NCI-H345 (cell line): ENCODE data around the gene AP4B1.
"Not testable (repeated sequence)": the region's sequence is repeated elsewhere in the genome, so short reads cannot be mapped to it uniquely, and the experiment has no call there.

Experiments
- DNase-seq: peaks from one replicate; lab custom pipeline; 2025; lab: John Stamatoyannopoulos, UW

Gene AP4B1

DNA sequence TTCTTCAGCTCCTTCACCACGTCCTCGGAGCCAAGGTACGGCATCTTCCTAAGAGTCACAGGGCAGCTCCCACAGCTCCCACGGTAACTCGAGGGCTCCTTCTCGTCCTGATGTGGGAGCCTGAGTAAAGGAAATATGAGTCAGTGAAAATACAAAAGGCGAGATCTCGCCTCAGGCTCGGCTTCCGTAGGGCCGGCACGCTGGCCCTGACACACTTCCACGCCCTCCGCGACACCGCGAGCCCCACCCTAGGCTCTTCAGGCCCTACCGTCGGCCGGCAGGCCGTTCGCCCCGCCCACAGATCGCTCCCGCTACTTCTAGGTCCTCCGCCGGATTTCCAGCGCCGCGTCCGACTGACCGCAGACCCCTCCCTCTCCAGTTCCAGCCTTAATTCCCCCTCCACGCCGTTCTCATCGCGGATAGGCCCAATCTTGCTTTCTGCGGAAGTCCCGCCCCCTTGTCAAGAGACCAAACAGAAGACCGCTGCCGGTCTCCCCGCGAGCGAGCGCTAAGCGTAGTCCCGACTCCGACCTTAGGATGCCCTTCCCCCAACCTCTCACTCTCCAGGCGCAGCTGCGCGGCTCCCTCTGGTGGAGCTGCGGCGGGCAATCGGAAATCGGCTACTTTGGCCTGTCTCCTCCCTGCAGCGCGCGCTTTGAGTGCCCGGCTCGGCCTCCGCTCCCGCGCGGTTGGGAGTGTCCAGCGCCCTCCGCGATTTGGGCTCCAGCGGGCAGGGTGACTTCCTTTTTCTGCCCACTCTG lies at the start of gene AP4B1, which contains the start of gene DCLRE1B:
AP4B1 (minus strand) TSS at position 126 of the 761 bp plus-strand sequence; CDS start at position 44, 82 bp downstream.
DCLRE1B (plus strand) TSS at position 653 of the 761 bp plus-strand sequence. CDS start 261 bp downstream, outside the sequence.
- peak; percentile 99 for DNase-seq

DNA sequence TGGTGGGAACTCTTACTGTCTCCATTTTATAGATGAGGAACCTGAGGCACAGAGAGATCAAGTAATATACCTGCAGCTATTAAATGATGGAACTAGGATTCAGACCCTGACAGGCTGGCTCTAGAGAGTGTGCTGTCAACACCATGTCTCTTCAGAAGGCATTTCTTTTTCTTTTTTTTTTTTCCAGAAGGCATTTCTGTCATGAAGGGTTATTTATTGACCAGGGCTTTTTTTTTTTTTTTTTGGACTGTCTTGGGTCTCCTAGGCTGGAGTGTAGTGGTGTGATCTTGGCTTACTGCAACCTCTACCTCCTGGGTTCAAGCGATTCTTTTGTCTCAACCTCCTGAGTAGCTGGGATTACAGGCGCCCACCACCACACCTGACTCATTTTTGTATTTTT lies 47.1 kb upstream of the AP4B1 start:
- DNase-seq = no peak

DNA sequence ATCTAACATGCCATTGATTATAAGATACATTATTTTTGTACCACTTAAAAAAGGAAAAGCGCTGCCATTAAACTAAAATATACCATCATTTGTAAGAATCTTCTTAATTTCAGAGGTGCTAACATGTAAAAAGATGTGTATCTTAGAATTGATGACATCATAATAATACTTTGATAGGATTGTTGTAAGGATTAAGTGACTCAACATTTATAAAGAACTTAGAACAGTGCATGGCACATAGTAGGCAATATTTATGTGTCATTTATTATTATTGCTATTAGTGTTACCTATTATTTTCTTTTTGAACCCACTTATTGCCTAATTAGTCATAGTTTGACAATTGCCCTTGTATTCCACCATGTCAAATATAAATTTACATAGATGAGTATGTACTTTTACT lies 46.3 kb upstream of the AP4B1 start:
- DNase-seq = no peak

DNA sequence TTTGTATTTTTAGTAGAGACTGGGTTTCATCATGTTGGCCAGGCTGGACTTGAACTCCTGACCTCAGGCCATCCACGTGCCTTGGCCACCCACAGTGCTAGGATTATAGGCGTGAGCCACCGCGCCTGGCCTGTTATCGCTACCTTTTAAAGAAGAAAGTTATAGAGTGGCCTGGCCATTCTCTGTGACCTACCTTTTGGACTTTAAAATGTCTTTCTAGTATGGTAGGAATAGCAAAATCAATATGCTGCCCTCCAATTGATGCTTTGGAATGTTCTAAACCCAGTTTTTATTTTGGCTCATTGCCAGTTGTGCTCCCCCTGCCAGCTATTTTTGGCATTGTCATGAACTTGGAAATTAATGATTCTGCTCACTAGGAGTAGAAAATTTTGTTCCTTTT lies 44.4 kb upstream of the AP4B1 start:
- DNase-seq = no peak

DNA sequence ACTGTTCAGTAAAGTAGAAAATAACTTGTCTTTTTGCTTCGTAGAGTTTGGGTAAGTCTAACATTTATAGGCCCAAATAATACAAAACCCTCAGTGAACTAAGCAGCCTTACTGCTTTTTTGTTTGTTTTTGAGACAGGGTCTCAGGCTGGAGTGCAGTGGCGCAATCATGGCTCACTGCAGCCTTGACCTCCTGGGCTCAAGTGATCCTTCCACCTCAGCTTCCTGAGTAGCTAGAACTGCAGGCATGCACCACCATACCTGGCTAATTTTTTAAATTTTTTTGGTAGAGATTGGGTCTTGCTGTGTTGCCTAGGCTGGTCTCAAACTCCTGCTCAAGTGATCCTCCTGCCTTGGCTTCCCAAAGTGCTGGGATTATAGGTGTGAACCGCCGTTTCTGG lies 43.6 kb upstream of the AP4B1 start:
- not testable (repeated sequence) for DNase-seq

GRCh38 chr1:113947388-113948107 lies 42.9 kb upstream of the AP4B1 start:
- no peak for DNase-seq

GRCh38 chr1:113946678-113947387 lies 42.2 kb upstream of the AP4B1 start:
- DNase-seq = no peak

DNA sequence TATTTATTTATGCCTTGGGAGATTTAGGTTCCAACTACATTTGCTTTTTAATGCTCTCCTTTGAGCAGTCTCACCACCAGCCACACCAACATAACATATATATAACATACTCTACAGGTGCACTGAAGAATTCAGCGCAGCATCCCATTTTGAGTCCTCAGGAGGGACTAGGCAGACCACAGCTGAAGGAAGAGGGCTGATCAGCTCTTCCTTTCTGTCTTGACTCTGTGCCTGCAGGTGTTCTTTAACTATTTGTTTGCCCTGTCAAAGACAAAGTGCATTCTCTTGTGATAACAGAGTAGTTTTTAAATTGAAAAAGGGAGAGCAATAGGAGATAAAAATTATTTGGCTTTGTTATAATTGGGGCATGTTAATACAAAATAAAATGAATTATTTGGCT lies 41.5 kb upstream of the AP4B1 start:
- DNase-seq = no peak

GRCh38 chr1:113945329-113945728 lies 40.7 kb upstream of the AP4B1 start:
- DNase-seq = no peak

GRCh38 chr1:113943028-113943811 lies 38.6 kb upstream of the AP4B1 start:
- no peak for DNase-seq

DNA sequence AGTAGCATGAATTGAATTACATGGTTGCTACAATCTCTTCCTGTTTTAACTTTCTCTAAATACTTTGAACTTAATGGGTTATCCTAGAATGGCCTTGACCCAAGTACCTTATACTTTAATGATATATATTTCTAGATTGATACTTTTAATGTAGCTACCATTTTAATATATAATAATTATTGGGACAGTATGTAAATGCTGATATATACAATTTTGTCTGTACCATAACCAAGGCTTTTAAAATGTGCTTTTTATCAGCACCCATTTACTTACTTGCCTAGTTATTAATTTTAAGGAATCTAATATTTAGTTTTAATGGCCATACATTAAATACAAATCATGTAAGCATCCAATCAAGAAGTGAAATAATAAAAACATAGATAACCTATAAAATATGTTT lies 37.9 kb upstream of the AP4B1 start:
- no peak for DNase-seq

GRCh38 chr1:113941245-113941559 lies 36.6 kb upstream of the AP4B1 start:
- DNase-seq = no peak

GRCh38 chr1:113940365-113941244 lies 36.0 kb upstream of the AP4B1 start:
- DNase-seq = no peak

DNA sequence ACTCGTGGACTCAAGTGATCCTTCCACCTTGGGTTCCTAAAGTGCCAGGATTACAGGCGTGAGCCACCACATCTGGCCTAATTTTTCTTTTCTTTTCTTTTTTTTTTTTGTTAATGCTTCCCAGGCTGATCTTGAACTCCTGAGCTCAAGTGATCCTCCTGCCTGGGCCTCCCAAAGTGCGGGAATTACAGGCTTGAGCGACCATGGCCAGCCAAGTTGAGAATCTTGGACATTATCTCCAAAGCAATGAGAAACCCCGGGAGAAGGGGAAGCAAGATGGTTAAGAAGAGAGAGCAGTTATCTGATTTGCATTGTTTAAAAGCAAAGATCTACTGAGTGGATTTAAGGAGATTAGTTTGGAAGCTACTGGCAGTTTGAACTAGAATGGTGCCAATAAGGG lies 33.6 kb upstream of the AP4B1 start:
- DNase-seq = no peak

DNA sequence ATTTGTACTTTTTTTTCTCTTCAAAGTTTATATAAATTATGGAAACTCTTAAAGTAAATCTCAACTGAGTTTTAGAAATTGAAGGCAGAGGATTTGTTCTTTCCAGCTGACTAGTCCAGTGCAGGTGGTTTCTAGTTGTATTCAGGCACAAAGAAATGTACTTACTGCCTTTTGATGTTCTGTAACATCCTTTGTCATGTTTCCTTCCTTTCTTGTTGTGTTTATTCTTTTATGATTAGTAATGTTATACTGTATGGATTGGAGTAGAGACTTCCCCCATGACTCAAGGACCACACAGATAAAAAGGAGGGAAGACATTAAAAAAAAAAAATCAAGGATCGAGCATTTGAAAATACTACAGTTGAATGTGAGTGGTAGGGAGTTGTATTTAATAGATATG lies 32.5 kb upstream of the AP4B1 start:
- DNase-seq = no peak

DNA sequence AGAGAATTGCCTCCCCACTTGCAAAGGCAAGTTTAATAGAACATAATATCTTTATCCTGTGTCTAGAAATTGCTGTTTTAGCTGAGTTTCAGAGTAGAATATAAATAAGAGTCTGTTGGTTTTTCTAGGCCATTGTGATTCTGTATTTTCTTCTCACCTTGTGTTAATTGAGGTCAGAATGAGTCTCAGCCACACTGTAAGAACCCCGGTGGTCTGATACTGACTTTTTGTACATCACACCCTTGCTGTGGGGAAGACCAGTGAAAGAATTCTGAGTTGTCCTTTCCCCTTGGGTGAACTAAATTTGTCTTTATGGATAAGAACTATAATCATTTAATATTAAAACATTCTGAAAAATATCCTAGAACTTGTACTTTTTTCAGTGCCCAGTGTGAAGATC lies 31.4 kb upstream of the AP4B1 start:
- DNase-seq = no peak

GRCh38 chr1:113935176-113935575 lies 30.6 kb upstream of the AP4B1 start:
- no peak for DNase-seq

DNA sequence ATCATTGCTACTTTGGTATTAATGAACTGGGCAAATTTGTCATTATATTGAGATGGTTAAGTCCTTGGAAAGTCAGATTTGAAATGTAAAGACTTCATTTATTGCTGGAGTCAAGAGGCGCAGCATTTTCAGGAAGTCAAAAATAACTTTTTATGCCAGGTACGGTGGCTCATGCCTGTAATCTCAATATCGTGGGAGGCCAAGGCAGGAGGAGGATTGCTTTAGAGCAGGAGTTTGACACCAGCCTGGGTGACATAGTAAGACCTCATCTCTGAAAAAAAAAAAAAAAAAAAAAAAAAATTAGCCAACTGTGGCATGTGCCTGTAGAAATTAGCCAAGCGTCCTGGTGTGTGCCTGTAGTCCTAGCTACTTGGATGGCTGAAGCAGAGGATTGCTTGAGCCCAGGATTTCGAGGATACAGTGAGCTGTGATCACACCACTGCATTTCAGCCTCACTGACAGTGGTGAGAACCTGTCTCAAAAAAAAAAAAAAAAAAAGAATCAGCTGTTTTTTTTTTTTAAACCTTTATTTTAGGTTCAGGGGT lies 30.0 kb upstream of the AP4B1 start:
- DNase-seq = no peak

GRCh38 chr1:113934006-113934405 lies 29.4 kb upstream of the AP4B1 start:
- no peak for DNase-seq

GRCh38 chr1:113931451-113931851 lies 26.9 kb upstream of the AP4B1 start:
- no peak for DNase-seq
